Endometrium (tissue), 2 donors: ENCODE data around the gene TEK.
"Not testable (repeated sequence)": the region's sequence is repeated elsewhere in the genome, so short reads cannot be mapped to it uniquely, and the experiment has no call there.

Experiments used
- FAIRE-seq: peaks from 2 replicates; lab custom pipeline; 2012; peaks lifted over from hg19 to GRCh38; lab: Jason Lieb, UNC
- donor health status: control.
- donor health status: control.

TEK gene

DNA sequence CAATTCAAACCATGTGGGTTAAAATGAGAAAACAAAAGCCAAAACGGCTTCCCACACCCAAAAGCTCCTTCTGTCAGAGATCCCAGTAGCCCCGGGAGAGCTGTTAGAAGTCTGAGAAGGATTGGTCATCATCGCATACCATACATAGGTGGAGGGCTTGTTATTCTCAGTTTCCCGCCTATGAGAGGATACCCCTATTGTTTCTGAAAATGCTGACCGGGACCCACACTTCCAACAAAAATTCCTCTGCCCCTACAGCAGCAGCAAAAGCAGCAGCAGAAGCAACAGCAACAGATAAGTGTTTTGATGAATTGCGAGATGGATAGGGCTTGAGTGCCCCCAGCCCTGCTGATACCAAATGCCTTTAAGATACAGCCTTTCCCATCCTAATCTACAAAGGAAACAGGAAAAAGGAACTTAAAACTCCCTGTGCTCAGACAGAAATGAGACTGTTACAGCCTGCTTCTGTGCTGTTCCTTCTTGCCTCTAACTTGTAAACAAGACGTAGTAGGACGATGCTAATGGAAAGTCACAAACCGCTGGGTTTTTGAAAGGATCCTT is at the start of gene TEK:
Gene TEK (plus strand): TSS at position 245 of the 561 bp plus-strand sequence. CDS start 366 bp downstream, outside the sequence.
- no peak for FAIRE-seq

DNA sequence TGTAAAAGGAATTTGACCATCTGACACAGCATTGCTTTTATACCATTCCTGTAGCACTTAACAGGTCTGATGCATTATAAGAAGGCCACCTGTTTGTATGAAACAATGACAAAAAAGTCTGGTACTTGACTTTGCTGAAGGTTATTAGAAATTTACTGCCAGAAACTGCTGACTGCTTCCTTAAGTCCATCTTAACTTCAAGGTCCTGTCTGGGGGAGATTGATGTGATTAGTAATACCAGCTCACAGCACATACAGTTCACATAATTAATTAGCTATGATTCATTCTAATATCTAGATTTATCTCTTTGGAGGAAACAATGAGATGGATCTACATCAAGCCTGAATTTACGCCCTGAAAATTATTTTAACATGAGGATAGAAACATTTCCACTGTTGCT is 49.6 kb upstream of the TEK start:
- no peak for FAIRE-seq

DNA sequence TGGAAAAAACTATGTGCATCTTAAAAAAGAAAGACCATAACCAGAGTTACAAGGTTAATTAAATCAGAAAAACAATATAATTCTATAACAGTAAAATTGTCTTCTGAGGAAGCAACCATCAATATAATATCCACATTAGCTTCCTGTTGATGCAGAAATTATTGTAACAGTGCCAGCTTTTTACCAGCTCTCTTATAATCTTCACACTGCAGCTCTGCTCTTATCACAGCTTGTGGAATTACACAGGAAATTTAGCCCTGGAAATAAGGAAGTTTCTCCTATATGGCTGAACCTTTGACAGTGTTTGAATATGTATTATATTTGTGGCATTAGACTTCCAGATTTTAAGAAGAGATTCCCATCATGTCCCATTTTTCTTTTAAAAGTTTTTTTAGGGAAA is 49.1 kb upstream of the TEK start:
- FAIRE-seq = no peak

DNA sequence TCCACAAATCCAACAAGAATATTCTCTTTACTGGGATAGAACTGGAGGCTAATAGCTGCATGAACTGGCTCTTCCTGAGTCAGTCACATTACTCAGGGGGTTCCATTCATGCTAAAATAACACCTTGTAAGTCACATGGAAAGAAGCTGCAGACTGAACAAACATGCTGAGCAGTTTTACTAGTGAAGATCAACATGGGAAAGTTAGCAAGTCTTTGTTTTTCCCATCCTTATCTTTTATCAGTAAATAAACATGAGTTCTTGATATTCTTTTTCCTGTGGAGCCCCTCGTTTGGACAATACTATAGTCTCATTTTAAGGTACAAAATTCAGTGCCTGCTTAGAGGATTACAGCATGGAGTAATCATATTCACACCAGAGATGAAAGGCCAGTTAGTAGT is 43.7 kb upstream of the TEK start:
- no peak for FAIRE-seq

DNA sequence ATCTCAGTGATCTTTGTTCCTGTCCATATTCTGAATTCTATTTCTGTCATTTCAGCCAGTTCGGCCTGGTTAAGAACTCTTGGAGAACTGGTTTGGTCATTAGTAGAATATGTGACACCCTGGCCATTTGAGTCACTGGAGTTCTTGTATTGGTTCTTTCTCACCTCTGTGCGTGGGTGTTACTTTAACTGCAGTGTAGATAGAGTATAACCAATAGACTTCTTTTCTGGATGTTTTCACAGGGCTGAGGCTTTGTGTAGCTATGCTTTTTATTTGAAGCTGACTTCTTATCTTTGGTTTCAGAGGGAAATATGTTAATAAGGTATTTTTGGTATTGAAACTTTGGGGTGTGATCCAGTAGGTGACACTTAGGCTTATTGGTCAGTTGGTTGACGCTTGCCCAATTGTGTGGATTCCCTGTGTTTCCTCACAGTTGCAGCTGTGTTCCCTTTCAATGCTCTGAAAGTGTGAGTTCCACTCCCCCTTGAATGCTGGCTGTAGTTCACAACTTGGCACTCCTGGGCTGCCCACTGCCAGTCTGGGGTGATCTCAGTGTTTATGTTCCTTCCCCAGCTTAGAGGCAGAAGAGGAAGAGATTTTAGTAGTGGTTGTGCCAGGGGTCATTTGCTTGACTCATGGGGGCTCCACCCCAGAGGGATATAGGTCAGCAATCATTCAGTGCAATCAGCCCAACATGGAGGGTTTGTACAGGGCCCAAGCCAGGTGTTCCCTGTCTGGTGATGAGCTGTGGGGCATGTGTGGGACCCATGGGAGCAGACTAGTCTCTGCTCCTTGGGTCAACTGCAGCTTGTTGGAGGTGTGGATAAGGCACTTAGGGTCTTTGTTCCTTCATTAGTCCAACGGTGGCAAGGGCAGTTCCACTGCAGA is 34.9 kb upstream of the TEK start:
- no peak for FAIRE-seq

DNA sequence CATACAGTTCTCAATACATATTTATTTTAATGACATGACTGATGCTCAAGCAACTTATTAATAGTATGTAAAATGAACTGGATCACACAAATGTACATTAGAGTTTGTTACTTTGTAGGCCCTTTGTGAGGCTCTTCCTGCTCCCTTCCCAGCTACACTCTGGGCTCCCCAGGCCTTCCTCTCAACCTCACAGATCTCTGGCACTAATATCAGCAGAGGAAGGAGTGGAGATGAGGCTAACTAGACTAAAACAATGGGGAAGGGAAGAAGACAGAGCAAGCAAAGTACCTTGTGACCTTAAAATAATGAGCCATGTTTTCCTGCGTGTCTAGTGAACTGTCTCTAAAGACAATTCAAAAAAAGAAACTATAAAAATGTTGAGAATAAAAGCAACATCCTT is 30.3 kb upstream of the TEK start:
- no peak for FAIRE-seq

DNA sequence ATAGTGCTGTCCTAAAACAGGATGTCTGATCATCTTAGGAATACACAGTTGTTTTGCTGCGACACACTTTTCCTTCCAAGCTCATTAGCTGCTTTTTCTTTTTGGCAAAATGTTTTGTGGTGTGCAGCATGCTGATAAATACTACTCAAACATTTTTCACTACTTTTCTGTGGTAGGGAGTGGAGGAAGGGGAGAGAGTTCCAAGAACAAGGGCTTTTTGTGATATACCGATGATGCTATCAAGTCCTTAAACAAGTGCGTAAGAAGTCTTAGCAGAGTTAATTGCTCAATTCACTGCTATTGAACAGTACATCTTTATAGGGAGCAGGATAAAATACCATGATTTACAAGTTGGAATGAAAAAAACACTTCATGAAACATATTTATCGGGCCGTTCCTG is 23.6 kb upstream of the TEK start:
- no peak for FAIRE-seq

DNA sequence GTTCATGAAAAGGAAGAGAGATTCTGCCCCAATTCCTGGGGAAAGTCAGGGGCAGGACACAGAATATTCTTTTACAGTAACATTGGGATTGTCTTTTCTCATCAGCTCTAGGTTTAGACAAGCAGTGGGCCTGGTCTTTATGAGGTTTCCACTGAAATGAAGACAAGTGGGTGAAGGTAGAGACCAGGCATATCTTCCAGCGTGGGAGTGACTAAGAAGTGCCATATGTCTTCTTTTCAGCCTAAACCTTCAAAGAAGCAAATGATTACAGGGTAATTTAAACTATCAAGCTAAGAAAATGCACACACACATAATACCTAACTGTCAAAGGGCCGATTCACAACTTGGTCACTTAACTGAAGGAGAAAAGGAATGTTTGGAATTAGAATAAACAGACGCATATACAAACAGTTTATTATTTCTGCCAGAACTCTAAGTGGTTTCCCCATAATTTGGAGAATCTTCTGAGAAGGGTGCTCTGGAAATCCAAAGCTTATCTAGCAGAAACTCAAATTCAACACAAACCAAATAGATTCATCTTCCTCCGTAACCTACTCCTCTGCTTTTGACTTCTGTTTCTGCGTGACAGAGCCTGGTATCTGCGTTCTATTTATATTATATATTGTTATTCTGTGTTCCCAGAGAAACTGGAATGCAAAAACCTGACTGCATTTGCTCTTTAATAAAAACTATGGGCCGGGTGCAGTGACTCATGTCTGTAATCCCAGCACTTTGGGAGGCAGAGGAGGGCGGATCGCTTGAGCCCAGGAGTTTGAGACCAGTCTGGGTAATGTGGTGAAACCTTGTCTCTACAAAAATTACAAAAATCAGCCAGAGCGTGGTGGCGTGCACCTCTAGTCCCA is 22.0 kb upstream of the TEK start:
- no peak for FAIRE-seq

DNA sequence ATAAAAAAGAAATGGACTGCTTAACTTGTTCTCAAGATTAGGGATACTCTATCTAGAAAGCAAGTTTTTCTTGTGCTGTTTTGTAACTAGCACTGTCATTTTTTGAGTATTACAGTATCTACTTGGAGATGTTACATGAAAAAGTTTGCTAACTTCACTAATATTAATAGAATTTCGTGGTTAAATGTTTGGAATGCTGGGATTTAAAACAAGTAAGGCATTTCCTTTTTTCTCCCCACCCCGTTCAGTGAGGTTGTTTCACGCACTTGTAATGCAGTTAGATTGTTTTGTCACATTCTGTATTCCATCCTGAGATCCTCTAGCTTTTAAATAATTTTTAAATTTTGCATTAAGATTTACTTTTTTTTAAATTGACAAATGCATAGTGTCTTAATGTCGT is 20.0 kb upstream of the TEK start:
- FAIRE-seq = no peak

DNA sequence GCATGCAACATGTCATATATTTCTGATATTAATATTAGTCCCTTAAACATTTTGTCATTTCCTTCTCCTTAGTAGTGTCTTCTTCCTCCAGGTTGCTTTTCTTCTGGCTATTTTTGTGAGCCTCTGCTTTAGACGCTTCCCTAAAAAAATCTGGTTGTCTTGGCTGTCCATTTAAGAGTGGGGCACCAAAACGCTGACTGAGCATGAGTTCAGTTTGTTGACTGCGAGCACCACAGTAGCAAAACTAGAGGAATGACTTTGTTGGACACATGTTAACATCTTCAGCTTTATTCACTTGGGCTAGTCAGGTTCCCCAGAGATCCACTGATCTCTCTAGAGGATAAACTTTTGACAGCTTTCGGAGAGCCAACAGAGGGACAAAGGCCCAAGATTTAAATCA is 19.3 kb upstream of the TEK start:
- FAIRE-seq = no peak

DNA sequence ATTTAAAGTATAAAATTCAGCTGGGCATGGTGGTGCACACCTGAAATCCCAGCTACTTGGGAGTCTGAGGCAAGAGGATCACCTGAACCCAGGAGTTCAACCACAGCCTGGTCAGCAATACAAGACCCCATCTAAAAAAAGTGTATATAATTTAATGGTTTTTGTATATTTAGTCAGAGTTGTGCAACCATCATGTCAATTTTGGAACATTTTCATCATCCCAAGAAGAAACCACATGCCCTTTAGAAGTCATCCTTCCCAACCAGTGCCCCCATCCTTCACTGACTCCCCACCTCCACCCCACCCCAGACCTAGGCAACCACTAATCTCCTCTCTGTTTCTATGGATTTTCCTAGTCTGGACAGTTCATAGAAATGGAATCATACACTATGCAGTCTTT is 18.8 kb upstream of the TEK start:
- FAIRE-seq = no peak

DNA sequence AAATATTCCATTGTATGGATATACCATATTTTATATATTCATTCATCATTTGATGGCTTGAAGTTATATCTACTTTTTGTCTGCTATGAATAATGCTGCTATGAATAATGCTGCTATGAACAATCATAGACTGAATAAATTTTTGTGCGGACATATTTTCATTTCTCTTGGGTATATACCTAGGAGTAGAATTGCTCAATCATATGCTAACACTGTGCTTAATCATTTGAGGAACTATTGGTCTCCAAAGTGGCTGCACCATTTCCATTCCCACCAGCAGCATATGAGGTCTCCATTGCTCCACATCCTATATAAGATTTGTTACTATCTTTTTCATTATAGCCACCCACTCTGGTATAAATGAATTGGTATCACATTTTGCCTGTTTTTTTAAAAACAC is 18.3 kb upstream of the TEK start:
- FAIRE-seq = no peak

DNA sequence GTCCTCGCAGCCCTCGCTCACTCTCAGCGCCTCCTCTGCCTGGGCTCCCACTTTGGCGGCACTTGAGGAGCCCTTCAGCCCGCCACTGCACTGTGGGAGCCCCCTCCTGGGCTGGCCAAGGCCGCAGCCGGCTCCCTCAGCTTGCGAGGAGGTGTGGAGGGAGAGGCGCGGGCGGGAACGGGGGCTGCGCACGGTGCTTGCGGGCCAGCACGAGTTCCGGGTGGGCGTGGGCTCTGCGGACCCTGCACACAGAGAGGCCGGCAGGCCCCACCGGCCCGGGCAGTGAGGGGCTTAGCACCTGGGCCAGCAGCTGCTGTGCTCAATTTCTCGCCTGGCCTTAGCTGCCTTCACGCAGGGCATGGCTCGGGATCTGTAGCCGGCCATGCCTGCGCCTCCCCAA is 16.5 kb upstream of the TEK start:
- not testable (repeated sequence) for FAIRE-seq

DNA sequence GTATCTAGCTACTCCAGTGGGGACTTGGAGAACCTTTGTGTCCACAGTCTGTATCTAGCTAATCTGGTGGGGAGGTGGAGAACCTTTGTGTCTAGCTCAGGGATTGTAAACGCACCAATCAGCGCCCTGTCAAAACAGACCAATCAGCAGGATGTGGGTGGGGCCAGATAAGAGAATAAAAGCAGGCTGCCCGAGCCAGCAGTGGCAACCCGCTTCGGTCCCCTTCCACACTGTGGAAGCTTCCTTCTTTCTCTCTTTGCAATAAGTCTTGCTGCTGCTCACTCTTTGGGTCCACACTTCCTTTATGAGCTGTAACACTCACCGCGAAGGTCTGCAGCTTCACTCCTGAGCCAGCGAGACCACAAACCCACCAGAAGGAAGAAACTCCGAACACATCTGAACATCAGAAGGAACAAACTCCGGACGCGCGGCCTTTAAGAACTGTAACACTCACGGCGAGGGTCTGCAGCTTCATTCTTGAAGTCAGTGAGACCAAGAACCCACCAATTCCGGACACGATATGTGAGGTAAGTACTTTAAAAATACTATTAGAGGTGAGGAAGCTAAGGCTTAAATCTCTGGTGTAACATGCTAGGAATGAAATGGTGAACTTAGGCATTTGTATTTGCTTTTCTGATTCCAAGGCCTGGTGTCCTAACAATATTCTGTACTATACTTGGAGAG is 15.5 kb upstream of the TEK start:
- not testable (repeated sequence) for FAIRE-seq

DNA sequence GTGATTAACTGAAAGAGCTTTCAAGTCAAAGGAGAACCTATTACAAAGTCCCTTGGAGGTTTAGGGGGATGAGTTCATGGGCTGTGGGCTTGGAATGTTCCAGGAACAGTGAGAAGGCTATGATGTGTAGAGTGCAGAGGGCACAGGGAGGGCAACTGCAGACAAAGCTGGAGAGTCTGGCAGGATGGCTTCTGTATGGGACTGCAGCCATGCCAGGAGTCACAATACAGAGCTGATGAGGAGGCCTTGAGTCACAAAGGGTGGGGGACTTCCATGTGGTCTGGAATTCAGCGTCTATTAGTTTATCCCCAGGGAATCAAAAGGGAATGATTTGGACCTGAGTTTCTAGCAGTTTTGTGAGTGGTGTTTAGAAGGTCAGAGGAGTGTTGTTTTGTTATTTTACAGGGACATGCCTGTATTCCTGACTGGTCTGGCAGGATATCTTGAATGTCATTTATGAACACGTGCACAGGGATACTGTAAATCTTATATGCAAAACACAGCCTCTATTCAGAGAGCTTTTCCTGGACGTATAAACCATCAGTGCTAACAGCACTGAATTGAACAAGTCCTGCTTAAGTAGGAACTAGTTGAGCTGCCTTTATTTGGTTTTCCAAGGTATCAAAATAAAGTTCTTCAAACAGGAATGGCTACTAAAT is 14.3 kb upstream of the TEK start:
- FAIRE-seq = no peak

DNA sequence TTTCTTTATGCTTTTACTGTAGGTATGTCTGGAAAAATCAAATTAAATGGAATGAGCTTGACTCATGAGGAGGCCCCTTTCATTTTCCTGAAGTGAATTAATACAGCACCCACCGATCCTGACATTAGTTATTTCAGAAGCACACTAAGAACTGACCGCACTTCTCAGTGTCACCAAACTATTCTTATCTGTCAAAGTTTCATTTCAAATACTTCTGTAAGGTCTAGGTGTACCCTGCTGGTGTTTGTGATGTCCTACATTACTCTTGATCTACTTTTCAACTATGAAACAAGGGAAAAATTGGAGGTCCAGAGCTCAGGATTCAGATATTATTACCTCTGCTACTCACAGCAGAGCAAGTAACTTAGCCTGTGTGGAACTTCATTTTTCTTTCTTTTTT is 1.8 kb upstream of the TEK start:
- FAIRE-seq = no peak

DNA sequence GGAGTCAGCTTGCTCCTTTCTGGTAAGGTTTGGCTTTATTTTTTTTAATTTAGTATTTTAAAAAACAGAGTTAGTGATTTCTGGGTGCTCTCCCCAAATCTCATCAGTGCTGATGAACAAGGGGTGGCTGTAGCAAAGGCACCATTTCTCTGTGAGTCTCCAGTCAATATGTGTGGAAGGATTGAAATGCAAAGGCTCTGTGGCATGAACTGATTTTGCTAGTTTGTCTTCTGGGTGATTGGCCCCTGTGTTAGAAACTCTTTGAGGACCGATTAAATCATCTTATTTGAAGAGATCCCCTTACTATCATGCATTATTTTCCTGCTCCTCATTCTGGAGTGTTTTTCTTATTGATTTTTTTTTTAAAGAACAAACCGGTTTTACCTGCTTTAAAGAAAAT is 596 bp downstream of the TEK start:
- FAIRE-seq = no peak

DNA sequence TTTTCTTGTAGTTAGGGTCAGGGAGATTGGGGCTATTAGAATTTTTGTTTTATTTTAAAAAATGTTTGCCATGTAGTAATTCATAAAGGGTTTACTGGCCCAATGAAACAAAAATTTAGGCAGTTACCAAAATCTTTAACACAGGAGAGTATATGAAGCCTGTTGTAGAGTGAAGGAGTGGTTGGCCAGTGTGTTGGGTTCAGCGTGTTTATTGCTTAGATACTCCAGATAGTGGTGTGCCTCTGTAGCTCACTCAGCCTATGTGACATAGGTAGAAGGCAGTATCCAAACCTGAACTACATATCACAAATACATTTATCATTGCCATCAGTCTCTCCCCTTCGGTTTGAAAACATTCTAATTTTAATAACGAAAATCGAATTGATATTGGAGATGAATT is 1.2 kb downstream of the TEK start:
- FAIRE-seq = no peak

DNA sequence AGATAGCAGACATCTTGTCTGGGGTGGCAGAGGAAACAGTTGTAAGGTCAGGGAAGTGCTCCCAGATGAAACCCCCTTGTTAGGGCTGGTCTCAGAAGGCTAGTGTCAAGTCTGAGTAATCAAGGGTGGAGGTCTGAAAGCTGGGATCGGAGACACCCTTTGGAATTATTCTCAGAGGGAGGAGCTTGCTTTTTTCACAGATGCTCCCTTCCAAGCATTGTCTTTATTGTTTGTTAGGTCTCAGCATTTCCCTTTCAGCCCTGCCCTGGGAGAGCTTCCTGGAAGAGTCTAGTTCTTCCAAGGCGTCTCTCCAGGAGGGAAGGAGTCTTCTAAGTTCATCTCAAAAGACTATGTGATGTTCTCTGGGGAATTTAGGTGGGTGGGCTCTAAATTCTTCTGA is 3.2 kb downstream of the TEK start:
- FAIRE-seq = no peak

DNA sequence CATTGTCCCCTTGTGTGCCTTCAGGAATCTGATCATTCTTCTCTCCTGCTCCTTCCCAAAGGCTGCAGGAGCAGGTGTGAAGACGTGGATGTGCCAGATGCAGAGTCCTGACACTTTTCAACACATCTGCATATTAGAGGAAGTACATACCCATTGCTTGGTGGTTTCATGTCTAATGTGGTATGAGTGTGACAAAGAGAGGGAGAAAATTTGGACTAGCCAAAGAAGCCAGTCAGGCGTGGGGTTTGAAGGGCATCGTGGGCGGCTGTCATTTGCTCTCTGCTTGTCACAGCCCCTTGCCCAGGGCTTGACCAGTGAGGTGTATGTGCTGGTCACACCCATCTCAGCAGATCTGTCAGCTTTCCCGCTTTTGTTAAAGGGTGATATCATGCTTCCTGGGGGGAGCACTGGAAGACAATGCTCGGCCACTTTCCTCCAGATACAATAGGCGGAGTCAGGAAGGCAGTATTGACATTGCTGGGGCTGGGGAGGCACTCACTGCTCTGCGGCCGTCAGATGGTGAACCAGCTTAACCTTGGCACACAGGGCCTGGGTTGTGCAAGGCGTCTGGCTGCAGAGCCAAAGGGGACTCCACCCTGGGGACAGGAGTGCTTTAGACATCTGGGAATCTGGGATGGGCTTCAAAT is 8.6 kb downstream of the TEK start:
- FAIRE-seq = no peak

DNA sequence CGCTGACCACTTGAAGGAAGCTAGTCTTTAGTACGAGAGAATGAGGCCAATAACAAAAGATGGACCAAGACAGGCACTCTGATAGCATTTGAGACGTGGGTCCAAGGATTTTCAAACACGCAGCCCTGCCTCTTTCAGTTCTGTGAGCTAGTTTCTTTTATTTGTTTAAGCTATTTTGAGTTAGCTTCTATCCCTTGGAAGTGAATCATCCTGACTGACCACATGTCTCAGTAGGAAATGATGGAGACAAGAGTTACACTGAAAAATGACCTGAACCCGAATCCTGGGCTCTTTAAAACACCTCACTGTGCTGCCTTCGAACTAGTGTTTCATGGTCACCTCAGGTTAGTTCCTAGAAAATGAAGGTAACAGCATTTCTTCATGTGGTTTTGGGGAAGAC is 9.9 kb downstream of the TEK start:
- no peak for FAIRE-seq
